ENCODE results near the gene ITSN1.
"Not testable (repeated sequence)": the region's sequence is repeated elsewhere in the genome, so short reads cannot be mapped to it uniquely, and the experiment has no call there.

Gene ITSN1

GRCh38 chr21:33892853-33893252 lies 250.6 kb downstream of the ITSN1 start:
- no peak for DNase-seq (ENCODE audit: low spot score)

- DNase-seq (ENCODE audit: low spot score): no peak
Observed at GRCh38 chr21:33893917-33894316, 251.6 kb downstream of the ITSN1 start.

- DNase-seq (ENCODE audit: low spot score): no peak
Observed at GRCh38 chr21:33894736-33895288, 252.5 kb downstream of the ITSN1 start.

GRCh38 chr21:33895356-33895755 lies 253.1 kb downstream of the ITSN1 start:
- DNase-seq (ENCODE audit: low spot score): no peak

GRCh38 chr21:33896691-33897090 lies 254.4 kb downstream of the ITSN1 start:
- DNase-seq (ENCODE audit: low spot score): no peak

- no peak for DNase-seq (ENCODE audit: low spot score)
Observed at GRCh38 chr21:33897098-33897497, 254.8 kb downstream of the ITSN1 start.

GRCh38 chr21:33897739-33898138 lies 255.4 kb downstream of the ITSN1 start:
- no peak for DNase-seq (ENCODE audit: low spot score)

GRCh38 chr21:33898586-33898985 lies 256.3 kb downstream of the ITSN1 start:
- DNase-seq (ENCODE audit: low spot score): no peak

- DNase-seq (ENCODE audit: low spot score): no peak
Observed at GRCh38 chr21:33899199-33899598, 256.9 kb downstream of the ITSN1 start.

GRCh38 chr21:33901412-33902288 lies 259.3 kb downstream of the ITSN1 start:
- DNase-seq (ENCODE audit: low spot score): no peak

GRCh38 chr21:33902349-33902748 lies 260.0 kb downstream of the ITSN1 start:
- DNase-seq (ENCODE audit: low spot score): no peak

GRCh38 chr21:33904041-33904440 lies 261.7 kb downstream of the ITSN1 start:
- no peak for DNase-seq (ENCODE audit: low spot score)

- no peak for DNase-seq (ENCODE audit: low spot score)
Observed at GRCh38 chr21:33908760-33909159, 266.5 kb downstream of the ITSN1 start.

- DNase-seq (ENCODE audit: low spot score): no peak
Observed at GRCh38 chr21:33909756-33910155, 267.5 kb downstream of the ITSN1 start.

GRCh38 chr21:33914188-33914587 lies 271.9 kb downstream of the ITSN1 start:
- DNase-seq (ENCODE audit: low spot score): peak; percentile 6

GRCh38 chr21:33915368-33916199 lies 273.3 kb downstream of the ITSN1 start, which contains the start of gene ATP5PO:
TSS of gene ATP5PO (minus strand) at chr21:33915804. CDS start at chr21:33915763, 41 bp downstream.
- DNase-seq (ENCODE audit: low spot score): peak; percentile 95

- DNase-seq (ENCODE audit: low spot score): no peak
Observed at GRCh38 chr21:33916200-33916567, 273.9 kb downstream of the ITSN1 start.

GRCh38 chr21:33917421-33917820 lies 275.1 kb downstream of the ITSN1 start:
- no peak for DNase-seq (ENCODE audit: low spot score)

GRCh38 chr21:33924079-33924765 lies 281.9 kb downstream of the ITSN1 start:
- peak; percentile 73 for DNase-seq (ENCODE audit: low spot score)

GRCh38 chr21:33924766-33925100 lies 282.4 kb downstream of the ITSN1 start:
- DNase-seq (ENCODE audit: low spot score): no peak

- DNase-seq (ENCODE audit: low spot score): not testable (repeated sequence)
Observed at GRCh38 chr21:33926248-33926647, 283.9 kb downstream of the ITSN1 start.

All from hematopoietic multipotent progenitor cell treated with erythropoietin and hydrocortisone succinate and interleukin-3 and kit ligand, for 15 days (in vitro differentiated cells).